Skin epidermis (tissue), 12 donors: ENCODE data around the gene RPS6KA2.

Experiments used
- H3K27ac ChIP-seq, 21 experiments: fragments of 200-600 bp; sonication (generic) in 11 of 21; one replicate each; pipeline ENCODE4 v1.5.0; 2020; ENCODE audit warnings: mild to moderate bottlenecking in 3 of 21, inconsistent platforms in 2 of 21, moderate library complexity in 2 of 21
- H3K4me3 ChIP-seq, 7 experiments: fragments of 200-600 bp; sonication (generic) in 2 of 7; one replicate each; pipeline ENCODE4 v1.5.0; 2020; ENCODE audit warnings: inconsistent platforms in 2 of 7, mild to moderate bottlenecking in 2 of 7, moderate library complexity in 1 of 7

Gene RPS6KA2

GRCh38 chr6:166485651-166486535 lies 141.2 kb downstream of the RPS6KA2 start:
- Histone ChIP-seq H3K27ac (peak overlapping the region in 1 of 21 experiments; percentile 4), H3K4me3 (no peak overlapping the region)

GRCh38 chr6:166484863-166485262 lies 142.2 kb downstream of the RPS6KA2 start:
- Histone ChIP-seq H3K4me3 (no peak overlapping the region), H3K27ac (no peak overlapping the region)

DNA sequence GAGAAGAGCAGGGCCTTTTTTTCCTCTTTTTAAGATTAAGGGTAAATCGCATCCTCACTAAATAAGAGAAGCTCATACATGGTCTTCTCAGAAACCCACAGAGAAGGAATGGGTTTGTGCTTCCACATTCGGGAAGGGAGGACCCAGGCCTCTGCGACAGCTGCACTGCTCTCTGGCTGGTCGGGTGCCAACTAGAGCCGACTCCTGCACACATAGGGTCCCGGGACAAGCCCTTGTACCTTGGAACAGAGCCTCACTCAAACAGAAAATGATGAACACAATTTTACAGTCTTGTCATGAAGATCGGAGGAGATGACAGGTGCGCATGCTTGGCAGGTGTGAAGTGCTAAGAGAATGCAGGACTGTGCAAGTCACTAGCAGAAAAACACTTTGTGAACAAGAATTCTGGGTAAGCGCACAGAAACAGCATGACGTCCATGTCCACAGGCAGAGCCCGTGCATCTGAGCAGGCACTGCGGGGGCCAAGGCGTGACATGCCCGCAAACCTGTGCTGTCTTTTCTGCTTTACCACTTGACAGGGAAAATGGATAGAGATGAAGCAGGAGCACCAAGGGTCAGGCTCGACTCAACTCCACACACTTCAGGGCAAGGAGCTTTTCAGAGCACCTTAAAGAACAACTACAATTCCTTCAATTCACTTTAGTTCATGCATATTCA lies 143.3 kb downstream of the RPS6KA2 start:
- Histone ChIP-seq H3K4me3 (no peak overlapping the region), H3K27ac (no peak overlapping the region)

DNA sequence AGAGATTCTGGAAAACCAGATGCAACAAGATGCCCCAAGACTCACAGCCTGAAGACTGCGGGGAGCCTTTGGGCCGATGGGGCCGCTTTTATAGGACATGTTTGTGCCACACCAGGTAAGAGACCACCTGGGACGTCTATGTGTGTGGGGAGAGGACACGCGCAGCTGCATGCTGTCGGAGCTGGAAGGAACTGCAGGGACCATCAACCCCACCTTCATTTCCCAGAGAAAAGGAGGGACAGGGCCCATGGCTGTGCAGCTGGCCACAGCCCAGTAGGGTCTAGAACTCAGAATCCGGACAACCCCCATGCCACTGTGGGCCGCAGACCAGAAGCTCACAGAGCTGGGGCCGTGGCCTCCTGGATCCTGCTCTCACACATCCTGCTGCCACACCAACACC lies 144.0 kb downstream of the RPS6KA2 start:
- no peak overlapping the region for H3K27ac ChIP-seq
- no peak overlapping the region for H3K4me3 ChIP-seq

GRCh38 chr6:166478782-166479592 lies 148.1 kb downstream of the RPS6KA2 start:
- Histone ChIP-seq H3K4me3 (no peak overlapping the region), H3K27ac (no peak overlapping the region)

- H3K27ac ChIP-seq: no peak overlapping the region
- no peak overlapping the region for H3K4me3 ChIP-seq
Observed at GRCh38 chr6:166477647-166478365, 149.2 kb downstream of the RPS6KA2 start.

DNA sequence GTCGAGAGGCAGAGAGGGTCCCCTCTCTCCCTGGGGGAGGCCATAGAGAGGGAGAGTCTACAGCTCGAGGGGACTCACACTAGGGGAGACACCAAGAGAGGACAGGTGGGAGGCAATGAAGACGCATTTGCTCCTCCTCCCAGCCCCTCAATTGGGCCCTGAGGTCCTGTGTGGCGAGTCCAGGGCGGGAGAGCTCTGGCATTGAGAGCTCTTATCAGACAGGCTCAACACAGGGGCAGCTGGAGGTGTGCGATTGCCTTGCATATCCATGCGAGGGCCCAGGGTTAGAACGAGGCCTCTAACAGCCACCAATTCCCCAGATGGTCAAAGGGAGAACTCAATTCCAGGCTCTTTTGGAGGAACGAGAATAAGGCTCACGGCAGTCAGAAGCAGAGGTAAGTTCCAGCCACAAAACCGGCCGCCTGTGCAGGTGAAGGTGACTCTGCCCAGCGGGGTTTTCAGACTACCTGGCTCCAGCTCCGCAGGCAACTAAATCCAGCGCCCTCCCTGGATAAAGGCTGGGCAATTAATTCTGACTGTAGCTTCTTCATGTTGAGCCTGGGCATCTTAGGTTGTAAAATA lies 150.3 kb downstream of the RPS6KA2 start:
- Histone ChIP-seq H3K4me3 (no peak overlapping the region), H3K27ac (no peak overlapping the region)

GRCh38 chr6:166476061-166476591 lies 150.9 kb downstream of the RPS6KA2 start:
- no peak overlapping the region for H3K27ac ChIP-seq

GRCh38 chr6:166474721-166475565 lies 152.1 kb downstream of the RPS6KA2 start:
- no peak overlapping the region for H3K4me3 ChIP-seq
- H3K27ac ChIP-seq: peak overlapping the region in 1 of 21 experiments; percentile 33

More at GRCh38 chr6:166476061-166476591, 150.9 kb downstream of the RPS6KA2 start:
- H3K4me3 ChIP-seq: no peak overlapping the region

- Histone ChIP-seq H3K4me3 (no peak overlapping the region), H3K27ac (no peak overlapping the region)
Observed at GRCh38 chr6:166473886-166474571, 153.0 kb downstream of the RPS6KA2 start.

GRCh38 chr6:166472636-166473035 lies 154.4 kb downstream of the RPS6KA2 start:
- H3K27ac ChIP-seq: no peak overlapping the region
- no peak overlapping the region for H3K4me3 ChIP-seq

DNA sequence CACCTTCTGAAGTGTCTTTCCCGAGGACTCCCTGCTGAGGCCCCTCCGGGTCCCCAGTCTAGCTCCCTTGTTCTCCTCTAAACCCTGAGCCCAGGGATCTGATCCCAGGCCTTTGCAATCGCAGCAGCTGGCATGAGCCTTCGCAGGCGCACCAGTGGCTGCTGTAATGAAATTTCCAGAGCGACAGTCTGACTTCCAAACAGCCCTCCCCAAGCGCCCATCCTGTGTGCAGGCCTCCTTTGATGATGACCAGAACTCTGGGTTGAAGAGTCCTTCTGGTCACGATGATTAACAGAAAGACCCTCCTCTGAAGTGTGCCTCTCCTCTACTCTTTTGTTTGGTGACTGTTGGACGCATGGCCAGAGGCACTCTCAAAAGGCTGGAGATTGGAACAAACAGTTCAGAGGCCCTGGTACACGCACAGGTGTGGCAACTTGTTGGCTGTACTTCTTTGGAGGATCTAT lies 155.2 kb downstream of the RPS6KA2 start:
- Histone ChIP-seq H3K4me3 (no peak overlapping the region), H3K27ac (no peak overlapping the region)

DNA sequence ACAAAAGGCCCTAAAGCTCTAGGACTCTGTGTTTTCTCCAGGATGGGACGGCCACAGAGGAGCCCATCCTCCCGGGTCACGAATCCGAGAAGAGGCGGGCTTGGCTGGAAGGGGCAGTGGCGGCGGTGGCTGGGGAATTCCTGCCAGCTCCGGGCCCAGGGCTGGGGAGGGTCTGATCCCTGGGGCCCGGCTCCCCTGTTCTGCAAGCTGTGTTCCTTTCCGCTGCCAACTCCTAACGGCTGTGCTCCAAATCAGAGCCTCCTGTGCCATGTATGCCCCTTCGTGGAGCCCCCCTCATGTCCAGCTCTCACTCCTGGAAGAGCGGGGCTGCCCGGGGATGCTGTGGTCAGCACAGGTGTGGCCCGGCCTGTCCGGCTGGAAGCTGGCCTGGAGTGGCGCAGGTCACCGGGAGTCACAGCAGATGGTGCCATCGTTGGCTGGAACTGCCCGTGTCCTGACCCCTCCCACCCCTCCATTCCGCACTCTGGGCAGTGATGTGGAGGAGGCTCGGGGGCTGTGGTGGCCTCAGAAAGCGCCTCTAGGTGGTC lies 156.1 kb downstream of the RPS6KA2 start:
- Histone ChIP-seq H3K27ac (peak overlapping the region in 3 of 21 experiments; percentile 7 to 51 (median 39)), H3K4me3 (no peak overlapping the region)

DNA sequence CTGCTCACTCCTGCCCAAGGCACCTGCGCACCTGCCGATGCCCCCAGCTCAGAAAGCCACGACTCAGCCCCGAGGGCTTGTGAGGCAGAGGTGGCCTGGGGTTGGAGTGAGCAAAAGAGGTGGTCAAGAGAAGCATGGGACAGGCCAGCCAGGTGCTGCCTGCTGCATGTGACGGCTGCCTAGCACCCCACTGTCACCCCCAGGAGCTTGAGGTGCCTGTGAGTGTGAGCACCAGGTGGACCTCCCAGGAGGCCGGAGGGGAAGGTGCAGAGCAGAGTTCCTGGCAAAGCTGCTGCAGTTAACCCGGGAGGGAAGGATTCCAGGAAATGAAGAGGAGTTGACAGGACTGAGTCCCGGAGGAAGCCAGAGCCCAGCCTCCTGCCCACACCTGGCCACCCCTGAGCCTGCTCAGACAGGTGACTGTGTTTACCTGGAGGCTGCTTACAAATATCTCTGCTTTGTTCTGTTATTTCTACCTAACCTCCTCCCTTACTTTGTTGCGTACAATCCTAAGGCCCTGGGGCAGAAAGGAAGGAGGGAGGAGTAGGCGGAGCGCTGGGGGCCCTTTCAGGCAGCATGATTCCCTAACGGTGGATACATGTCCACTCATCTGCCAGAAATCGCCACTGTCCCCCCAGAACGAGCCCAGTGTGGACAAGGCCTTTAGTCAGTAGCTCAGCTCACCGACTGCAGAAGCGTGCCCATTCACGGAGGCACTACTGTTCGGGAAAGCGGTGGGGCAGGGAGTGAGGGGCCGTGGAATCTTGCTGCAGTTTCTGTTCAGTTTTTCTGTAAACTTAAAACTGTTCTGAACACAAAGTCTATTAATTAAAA lies 156.8 kb downstream of the RPS6KA2 start:
- H3K27ac ChIP-seq: peak overlapping the region in 5 of 21 experiments; percentile 4 to 51 (median 23)
- H3K4me3 ChIP-seq: no peak overlapping the region

GRCh38 chr6:166469426-166469961 lies 157.6 kb downstream of the RPS6KA2 start:
- Histone ChIP-seq H3K4me3 (no peak overlapping the region), H3K27ac (no peak overlapping the region)

GRCh38 chr6:166467436-166468000 lies 159.5 kb downstream of the RPS6KA2 start:
- H3K27ac ChIP-seq: no peak overlapping the region
- H3K4me3 ChIP-seq: no peak overlapping the region
